A549 (cell line): ENCODE results near the gene RABL2B. TPM values are rescaled to one million over a fixed set of nuclear protein-coding genes. Genes with fewer than 3 reads are reported as not detected.

ENCODE experiments used
- ATAC-seq, 2 experiments: fragments of 200-7000 bp in 1 of 2; fragments of >200 bp in 1 of 2; cut with Nextera tagmentation in 1 of 2; cut with Tn5 transposase in 1 of 2; 3 replicates each; pipeline versions ENCODE4 v1.8.0 to v1.9.1; 2018 to 2020; ENCODE audit warnings: mild to moderate bottlenecking in 1 of 2, moderate library complexity in 1 of 2
- CTCF ChIA-PET: fragments of 300-600 bp; sonication (Branson Sonifier 250); formaldehyde crosslinking; extraction: SDS; loops from one replicate; lab custom pipeline; 2021; ENCODE audit warnings: antibody characterized with exemption, inconsistent platforms; lab: Yijun Ruan, JAX
- POLR2A ChIA-PET: fragments of 350-600 bp; formaldehyde crosslinking; extraction: SDS; loops from one replicate; lab custom pipeline; 2021; ENCODE audit warnings: antibody characterized with exemption, inconsistent platforms; lab: Yijun Ruan, JAX
- DNase-seq, 2 experiments: peaks; one replicate each; pipeline versions ENCODE4 v3.0.0 to v3.0.0-alpha.2; 2011 to 2016; ENCODE audit warnings: low read depth in 1 of 2, low spot score in 1 of 2
- FAIRE-seq: peaks from 2 replicates; lab custom pipeline; 2011; peaks lifted over from hg19 to GRCh38; lab: Jason Lieb, UNC
- H3K27ac ChIP-seq, 2 experiments: fragments of >200 bp; sonication (Bioruptor Twin); formaldehyde crosslinking; 3 replicates each; pipeline ENCODE4 v1.5.1; 2016 to 2017
- H3K4me1 ChIP-seq: fragments of >200 bp; sonication (Bioruptor Twin); formaldehyde crosslinking; 3 replicates; pipeline ENCODE4 v1.6.1; 2016
- H3K4me2 ChIP-seq: fragments of >200 bp; sonication (Bioruptor Twin); formaldehyde crosslinking; 3 replicates; pipeline ENCODE4 v1.6.1; 2016
- H3K4me3 ChIP-seq: fragments of >200 bp; sonication (Bioruptor Twin); formaldehyde crosslinking; 3 replicates; pipeline ENCODE4 v1.5.1; 2016
- H3K9me3 ChIP-seq: fragments of >200 bp; sonication (Bioruptor Twin); formaldehyde crosslinking; 3 replicates; pipeline ENCODE4 v1.6.1; 2016
- CEBPB ChIP-seq, 2 experiments: fragments of >200 bp in 1 of 2; sonication (Bioruptor Twin) in 1 of 2; formaldehyde crosslinking in 1 of 2; IDR thresholded peaks; 2 replicates each; pipeline ENCODE4 v1.6.1; 2012 to 2016
- EP300 ChIP-seq, 2 experiments: fragments of >200 bp; sonication (Bioruptor Twin); formaldehyde crosslinking; IDR thresholded peaks; 2 replicates in 1 of 2; 3 replicates in 1 of 2; pipeline ENCODE4 v1.6.1; 2016 to 2017
- ESRRA ChIP-seq: fragments of 150-350 bp; IDR thresholded peaks from 2 replicates; pipeline ENCODE4 v1.6.1; 2014; ENCODE audit warnings: mild to moderate bottlenecking, low read length, borderline replicate concordance
- GATA3 ChIP-seq: IDR thresholded peaks from 2 replicates; pipeline ENCODE4 v1.6.1; 2012; ENCODE audit warnings: borderline replicate concordance
- HEYL ChIP-seq: fragments of 250-450 bp; sonication (Bioruptor Pico); IDR thresholded peaks from 2 replicates; pipeline ENCODE4 v1.8.0; 2021; ENCODE audit warnings: mild to moderate bottlenecking, moderate library complexity
- HOXA7 ChIP-seq: fragments of 250-450 bp; sonication (Bioruptor Pico); IDR thresholded peaks from 2 replicates; pipeline ENCODE4 v1.5.0; 2020; ENCODE audit warnings: mild to moderate bottlenecking, moderate library complexity
- HOXB13 ChIP-seq: fragments of 250-450 bp; sonication (Bioruptor Pico); IDR thresholded peaks from 2 replicates; pipeline ENCODE4 v1.5.0; 2020; ENCODE audit warnings: low read depth, mild to moderate bottlenecking, moderate library complexity
- HOXB5 ChIP-seq: fragments of 250-450 bp; sonication (Bioruptor Pico); IDR thresholded peaks from 2 replicates; pipeline ENCODE4 v1.5.0; 2020; ENCODE audit warnings: mild to moderate bottlenecking, moderate library complexity
- MAFK ChIP-seq: fragments of 450-650 bp; IDR thresholded peaks from 2 replicates; pipeline ENCODE4 v1.6.1; 2014; ENCODE audit not compliant: partially characterized antibody
- NR3C1 ChIP-seq: fragments of >200 bp; sonication (Bioruptor Twin); formaldehyde crosslinking; IDR thresholded peaks from 3 replicates; pipeline ENCODE4 v1.6.1; 2017
- PBX3 ChIP-seq: IDR thresholded peaks from 2 replicates; pipeline ENCODE4 v1.6.1; 2012
- POLR2AphosphoS2 ChIP-seq: conservative IDR thresholded peaks from 2 replicates; pipeline ENCODE4 v1.6.1; 2012; ENCODE audit warnings: low read length, improper control_type of control experiment, inconsistent platforms
- RAD21 ChIP-seq, 2 experiments: fragments of >200 bp in 1 of 2; sonication (Bioruptor Twin) in 1 of 2; formaldehyde crosslinking in 1 of 2; IDR thresholded peaks in 1 of 2; conservative IDR thresholded peaks in 1 of 2; 2 replicates in 1 of 2; 3 replicates in 1 of 2; pipeline ENCODE4 v1.6.1; 2012 to 2018; ENCODE audit warnings: inconsistent platforms in 1 of 2
- RARB ChIP-seq: fragments of 250-450 bp; sonication (Bioruptor Pico); IDR thresholded peaks from 2 replicates; pipeline ENCODE4 v1.8.0; 2021; ENCODE audit warnings: mild to moderate bottlenecking, moderate library complexity
- SMC3 ChIP-seq: fragments of >200 bp; sonication (Bioruptor Twin); formaldehyde crosslinking; IDR thresholded peaks from 3 replicates; pipeline ENCODE4 v1.6.1; 2018; ENCODE audit warnings: inconsistent platforms
- SREBF2 ChIP-seq: fragments of 450-650 bp; IDR thresholded peaks from 2 replicates; pipeline ENCODE4 v1.6.1; 2014; ENCODE audit warnings: mild to moderate bottlenecking, moderate library complexity
- TP53 ChIP-seq: fragments of 250-450 bp; sonication (Bioruptor Pico); IDR thresholded peaks from 2 replicates; pipeline ENCODE4 v1.5.0; 2021; ENCODE audit warnings: mild to moderate bottlenecking, moderate library complexity
- USF2 ChIP-seq: fragments of 450-650 bp; IDR thresholded peaks from 2 replicates; pipeline ENCODE4 v1.6.1; 2014; ENCODE audit warnings: antibody characterized with exemption
- ZSCAN20 ChIP-seq: fragments of 250-450 bp; sonication (Bioruptor Pico); IDR thresholded peaks from 2 replicates; pipeline ENCODE4 v1.8.0; 2022; ENCODE audit warnings: mild to moderate bottlenecking, moderate library complexity
- WGBS: methylation state at CpG from one replicate; pipeline ENCODE4 v1.1.6; 2017; ENCODE audit errors: missing lambda C conversion rate; 5-methylcytosine and 5-hydroxymethylcytosine counted together
- polyA plus RNA-seq, 4 experiments: library from polyadenylated mRNA; depleted of rRNA in 3 of 4; stranded (reverse); fragments of >200 nt; fragmentation: RNase III in 1 of 4; extraction: RNeasy Plus Mini Kit Qiagen cat#74134 plus additional on column Dnase treatment in 1 of 4; gene quantifications; 2 replicates in 3 of 4; 3 replicates in 1 of 4; pipeline ENCODE4 v1.2.3, GENCODE V29; 2011 to 2017
- TF ChIP-seq, protein P1 (sequence below): fragments of 200-600 bp; sonication (generic); IDR thresholded peaks from 2 replicates; pipeline ENCODE4 v1.6.1; 2016; ENCODE audit warnings: antibody characterized with exemption, mild to moderate bottlenecking, moderate library complexity

The RABL2B gene
- polyA plus RNA-seq, 2 of the 4 experiments (the other 2 are of a cell fraction): 22.1 to 32.6 TPM

- ChIA-PET POLR2A (no interaction called here), CTCF (no interaction called here)
- H3K27ac ChIP-seq: no peak overlapping the region
- no peak overlapping the region for H3K4me2 ChIP-seq
- no peak for DNase-seq
- H3K9me3 ChIP-seq: no peaks in the 10 kb centered on the region
- no peak overlapping the region for H3K4me3 ChIP-seq
- ATAC-seq: no peak
- TF ChIP-seq EP300 (IDR thresholded peaks at IDR 0.05) (no peak), ESRRA (no peak), USF2 (no peak), PBX3 (no peak), GATA3 (no peak), RARB (CRISPR knock-in tag) (no peak), HOXA7 (CRISPR knock-in tag) (no peak), RAD21 (conservative IDR thresholded peaks at IDR 0.05 in 1 of 2, IDR thresholded peaks at IDR 0.05 in 1 of 2) (no peak), SMC3 (no peak)
- no peak for FAIRE-seq
- no peaks in the 10 kb centered on the region for H3K4me1 ChIP-seq
- 57% methylated on average over 13 of the region's 13 CpGs for WGBS
Observed at GRCh38 chr22:50734986-50735738, 48.3 kb downstream of the RABL2B start.

DNA sequence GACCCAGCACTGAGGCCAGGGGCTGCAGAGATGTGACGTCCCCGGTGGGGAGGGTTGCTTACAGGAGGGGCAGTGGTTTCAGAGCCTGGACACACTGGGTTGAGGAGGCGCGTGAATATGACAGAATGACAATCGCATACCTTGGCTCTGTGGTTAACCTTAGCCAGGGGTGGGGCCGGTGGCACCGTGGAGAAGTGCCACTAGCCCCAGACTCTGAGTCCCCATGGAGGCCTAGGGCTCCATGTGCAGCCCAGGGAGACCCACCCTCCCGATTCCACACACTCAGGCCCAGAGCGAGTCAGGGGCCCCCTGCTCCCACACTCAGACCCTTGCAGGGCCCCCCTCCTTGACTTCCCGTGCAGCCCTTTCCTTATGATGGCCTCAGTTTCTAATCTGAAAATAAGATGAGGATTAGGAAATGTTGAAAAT is 49.1 kb downstream of the RABL2B start:
- ChIA-PET POLR2A (no interaction called here), CTCF (no interaction called here)

GRCh38 chr22:50733521-50734342 is 49.7 kb downstream of the RABL2B start:
- ChIA-PET POLR2A (no interaction called here), CTCF (no interaction called here)
- FAIRE-seq (no peak), ATAC-seq (peak in 1 of 2 experiments; percentile 11; a peak in 2 of 6 replicates), DNase-seq (no peak)
- Histone ChIP-seq H3K9me3 (no peaks in the 10 kb centered on the region), H3K4me2 (no peak overlapping the region), H3K27ac (no peak overlapping the region), H3K4me1 (no peaks in the 10 kb centered on the region), H3K4me3 (no peak overlapping the region)
- 65% methylated on average over 22 of the region's 22 CpGs for WGBS
- TF ChIP-seq, protein P1, sequence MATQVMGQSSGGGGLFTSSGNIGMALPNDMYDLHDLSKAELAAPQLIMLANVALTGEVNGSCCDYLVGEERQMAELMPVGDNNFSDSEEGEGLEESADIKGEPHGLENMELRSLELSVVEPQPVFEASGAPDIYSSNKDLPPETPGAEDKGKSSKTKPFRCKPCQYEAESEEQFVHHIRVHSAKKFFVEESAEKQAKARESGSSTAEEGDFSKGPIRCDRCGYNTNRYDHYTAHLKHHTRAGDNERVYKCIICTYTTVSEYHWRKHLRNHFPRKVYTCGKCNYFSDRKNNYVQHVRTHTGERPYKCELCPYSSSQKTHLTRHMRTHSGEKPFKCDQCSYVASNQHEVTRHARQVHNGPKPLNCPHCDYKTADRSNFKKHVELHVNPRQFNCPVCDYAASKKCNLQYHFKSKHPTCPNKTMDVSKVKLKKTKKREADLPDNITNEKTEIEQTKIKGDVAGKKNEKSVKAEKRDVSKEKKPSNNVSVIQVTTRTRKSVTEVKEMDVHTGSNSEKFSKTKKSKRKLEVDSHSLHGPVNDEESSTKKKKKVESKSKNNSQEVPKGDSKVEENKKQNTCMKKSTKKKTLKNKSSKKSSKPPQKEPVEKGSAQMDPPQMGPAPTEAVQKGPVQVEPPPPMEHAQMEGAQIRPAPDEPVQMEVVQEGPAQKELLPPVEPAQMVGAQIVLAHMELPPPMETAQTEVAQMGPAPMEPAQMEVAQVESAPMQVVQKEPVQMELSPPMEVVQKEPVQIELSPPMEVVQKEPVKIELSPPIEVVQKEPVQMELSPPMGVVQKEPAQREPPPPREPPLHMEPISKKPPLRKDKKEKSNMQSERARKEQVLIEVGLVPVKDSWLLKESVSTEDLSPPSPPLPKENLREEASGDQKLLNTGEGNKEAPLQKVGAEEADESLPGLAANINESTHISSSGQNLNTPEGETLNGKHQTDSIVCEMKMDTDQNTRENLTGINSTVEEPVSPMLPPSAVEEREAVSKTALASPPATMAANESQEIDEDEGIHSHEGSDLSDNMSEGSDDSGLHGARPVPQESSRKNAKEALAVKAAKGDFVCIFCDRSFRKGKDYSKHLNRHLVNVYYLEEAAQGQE: no peak
- TF ChIP-seq HEYL (CRISPR knock-in tag): no peak
- TF ChIP-seq HOXB5 (CRISPR knock-in tag): no peak
- no peak for TF ChIP-seq ZSCAN20 (CRISPR knock-in tag)
- TF ChIP-seq RAD21 (conservative IDR thresholded peaks at IDR 0.05 in 1 of 2, IDR thresholded peaks at IDR 0.05 in 1 of 2): no peak
- TF ChIP-seq SREBF2: no peak
- TF ChIP-seq POLR2AphosphoS2: no peak
- no peak for TF ChIP-seq CEBPB (IDR thresholded peaks at IDR 0.05)
- no peak for TF ChIP-seq TP53
- TF ChIP-seq PBX3: no peak
- no peak for TF ChIP-seq NR3C1

More for the DNA sequence above, 49.1 kb downstream of the RABL2B start:
- TF ChIP-seq HOXB13 (CRISPR knock-in tag): no peak
- TF ChIP-seq MAFK: no peak
- no peak overlapping the region for H3K4me2 ChIP-seq
- FAIRE-seq (no peak), DNase-seq (no peak), ATAC-seq (no peak)
- WGBS: 69% methylated on average over 10 of the region's 10 CpGs
- no peak overlapping the region for H3K4me3 ChIP-seq
- no peaks in the 10 kb centered on the region for H3K4me1 ChIP-seq
- no peak overlapping the region for H3K27ac ChIP-seq
- no peaks in the 10 kb centered on the region for H3K9me3 ChIP-seq
